ENCODE measurements around the gene TBPL2.

GRCh38 chr14:55438066-55438683, 2.2 kb downstream of the TBPL2 start:
- TF ChIP-seq POLR2A (IDR thresholded peaks at IDR 0.05; ENCODE audit: low read depth, low read length) (no peak), POLR2AphosphoS5 (IDR thresholded peaks at IDR 0.05; ENCODE audit: low read depth, low read length) (no peak)
